B cell (primary cell): ENCODE results near the gene BRSK1. TPM values are rescaled to one million over a fixed set of nuclear protein-coding genes. Genes with fewer than 3 reads are reported as not detected.

Experiments used
- ATAC-seq: fragments of 200-7000 bp; cut with Tn5 transposase; one replicate; pipeline ENCODE4 v1.10.0; 2021; ENCODE audit warnings: low read depth, mild to moderate bottlenecking, moderate number of reproducible peaks, moderate library complexity
- CTCF ChIA-PET: fragments of 350-600 bp; sonication (Branson Sonifier 250); formaldehyde crosslinking; loops from one replicate; lab custom pipeline; 2021; ENCODE audit warnings: antibody characterized with exemption, inconsistent platforms; lab: Charles Lee
- POLR2A ChIA-PET: fragments of 350-600 bp; sonication (Branson Sonifier 250); formaldehyde crosslinking; loops from one replicate; lab custom pipeline; 2021; ENCODE audit warnings: antibody characterized with exemption; lab: Charles Lee
- DNase-seq: peaks from one replicate; pipeline ENCODE4 v3.0.0; 2013
- H2AFZ ChIP-seq: 2 replicates; pipeline ENCODE4 v1.6.1; 2012; ENCODE audit warnings: mild to moderate bottlenecking, low read depth, low read length; ENCODE audit not compliant: insufficient read depth, poor library complexity, severe bottlenecking
- H3K27ac ChIP-seq, 2 donors: 1 replicate in 1 of 2; 2 replicates in 1 of 2; pipeline ENCODE4 v1.5.1; 2012 to 2013; ENCODE audit warnings: low read length in 2 of 2, mild to moderate bottlenecking in 2 of 2, moderate library complexity in 1 of 2
- H3K27me3 ChIP-seq, 4 experiments: fragments of 200-600 bp in 1 of 4; sonication (generic) in 1 of 4; replicated peaks in 1 of 4; 1 replicate in 2 of 4; 2 replicates in 2 of 4; pipeline versions ENCODE4 v1.6.1 to v1.7.0; 2013 to 2016; ENCODE audit warnings: low read length in 3 of 4, mild to moderate bottlenecking in 2 of 4, mixed read lengths in 1 of 4, moderate library complexity in 1 of 4; ENCODE audit not compliant: insufficient read depth in 4 of 4, control insufficient read depth in 3 of 4; ENCODE audit errors: control extremely low read depth in 1 of 4
- H3K36me3 ChIP-seq, 2 experiments: replicated peaks in 1 of 2; 1 replicate in 1 of 2; 2 replicates in 1 of 2; pipeline versions ENCODE4 v1.6.1 to v1.7.1; 2013; ENCODE audit warnings: low read length in 1 of 2; ENCODE audit not compliant: insufficient read depth in 2 of 2, control insufficient read depth in 1 of 2; ENCODE audit errors: control extremely low read depth in 1 of 2, extremely low read depth in 1 of 2
- H3K4me1 ChIP-seq, 2 donors: fragments of 200-600 bp in 1 of 2; sonication (generic) in 1 of 2; 1 replicate in 1 of 2; 2 replicates in 1 of 2; pipeline versions ENCODE4 v1.5.1 to v1.6.1; 2013 to 2017; ENCODE audit warnings: low read length in 2 of 2; ENCODE audit not compliant: control insufficient read depth in 2 of 2, insufficient read depth in 2 of 2
- H3K4me2 ChIP-seq: replicated peaks from 2 replicates; pipeline ENCODE3; 2012; ENCODE audit warnings: mild to moderate bottlenecking, low read depth, low read length; ENCODE audit not compliant: poor library complexity, severe bottlenecking
- H3K4me3 ChIP-seq, 5 experiments: fragments of 200-600 bp in 1 of 5; sonication (generic) in 1 of 5; 1 replicate in 3 of 5; 2 replicates in 2 of 5; pipeline versions ENCODE4 v1.5.1 to v1.7.0; 2011 to 2016; ENCODE audit warnings: low read length in 4 of 5, mild to moderate bottlenecking in 4 of 5, low read depth in 2 of 5, control low read depth in 1 of 5, moderate library complexity in 1 of 5; ENCODE audit not compliant: insufficient read depth in 1 of 5; ENCODE audit errors: control extremely low read depth in 1 of 5, extremely low read depth in 1 of 5
- H3K79me2 ChIP-seq: fragments of 200-600 bp; sonication (generic); one replicate; pipeline ENCODE4 v1.6.0; 2016; ENCODE audit warnings: low read length; ENCODE audit not compliant: control insufficient read depth, insufficient read depth
- H3K9ac ChIP-seq: fragments of 200-600 bp; sonication (generic); 2 replicates; pipeline ENCODE4 v1.6.1; 2017; ENCODE audit warnings: mild to moderate bottlenecking, low read length, moderate library complexity
- H3K9me3 ChIP-seq, 3 donors: one replicate each; pipeline versions ENCODE4 v1.6.1 to v1.7.1; 2013; ENCODE audit warnings: low read length in 2 of 3; ENCODE audit not compliant: control insufficient read depth in 2 of 3, insufficient read depth in 1 of 3; ENCODE audit errors: control extremely low read depth in 1 of 3
- H4K20me1 ChIP-seq: 2 replicates; pipeline ENCODE4 v1.6.0; 2012; ENCODE audit warnings: mild to moderate bottlenecking, low read length; ENCODE audit not compliant: insufficient read depth, control insufficient read depth, poor library complexity, severe bottlenecking
- H3K27ac Mint-ChIP-seq: one replicate; pipeline ENCODE4 v1.8.0; 2021; ENCODE audit warnings: mixed read lengths
- H3K27me3 Mint-ChIP-seq: one replicate; pipeline ENCODE4 v1.8.0; 2021; ENCODE audit warnings: mixed read lengths
- H3K4me1 Mint-ChIP-seq: one replicate; pipeline ENCODE4 v1.8.0; 2021; ENCODE audit warnings: mixed read lengths
- H3K4me3 Mint-ChIP-seq: one replicate; pipeline ENCODE4 v1.8.0; 2021; ENCODE audit warnings: mixed read lengths
- H3K9me3 Mint-ChIP-seq: one replicate; pipeline ENCODE4 v1.8.0; 2022; ENCODE audit warnings: mixed read lengths; ENCODE audit not compliant: insufficient read depth
- EZH2 ChIP-seq: IDR thresholded peaks from 2 replicates; pipeline ENCODE4 v1.6.1; 2012; ENCODE audit warnings: borderline replicate concordance, low read depth, mild to moderate bottlenecking, moderate library complexity, low read length; ENCODE audit not compliant: insufficient read depth, poor library complexity, severe bottlenecking
- WGBS: methylation state at CpG from one replicate; pipeline ENCODE4 v1.1.5; 2013; ENCODE audit warnings: missing lambda C conversion rate; ENCODE audit not compliant: insufficient coverage; 5-methylcytosine and 5-hydroxymethylcytosine counted together
- intact Hi-C: fragments of 100-400 bp; cut with micrococcal nuclease; formaldehyde crosslinking; loops from one replicate; pipeline ENCODE4 v1.10.0; 2022
- polyA plus RNA-seq: library from polyadenylated mRNA; depleted of rRNA; stranded (reverse); fragments of >200 nt; gene quantifications from 2 replicates; pipeline ENCODE4 v1.2.3, GENCODE V29; 2012
- total RNA-seq, 2 donors: library from RNA; stranded (reverse); fragments of 120-200 nt in 1 of 2; gene quantifications; 1 replicate in 1 of 2; 2 replicates in 1 of 2; pipeline versions ENCODE4 v1.2.3 to v1.2.4, GENCODE V29; 2013 to 2022
- TF ChIP-seq, protein P1 (sequence below): fragments of 200-600 bp; IDR thresholded peaks from one replicate; pipeline ENCODE4 v1.8.0; 2022; ENCODE audit warnings: antibody characterized with exemption, mild to moderate bottlenecking

Gene BRSK1
- total and polyA plus RNA-seq, 2 donors (not counting 1 experiment from before 2014, with no cell fraction given) = 0.94 to 1.4 TPM

DNA sequence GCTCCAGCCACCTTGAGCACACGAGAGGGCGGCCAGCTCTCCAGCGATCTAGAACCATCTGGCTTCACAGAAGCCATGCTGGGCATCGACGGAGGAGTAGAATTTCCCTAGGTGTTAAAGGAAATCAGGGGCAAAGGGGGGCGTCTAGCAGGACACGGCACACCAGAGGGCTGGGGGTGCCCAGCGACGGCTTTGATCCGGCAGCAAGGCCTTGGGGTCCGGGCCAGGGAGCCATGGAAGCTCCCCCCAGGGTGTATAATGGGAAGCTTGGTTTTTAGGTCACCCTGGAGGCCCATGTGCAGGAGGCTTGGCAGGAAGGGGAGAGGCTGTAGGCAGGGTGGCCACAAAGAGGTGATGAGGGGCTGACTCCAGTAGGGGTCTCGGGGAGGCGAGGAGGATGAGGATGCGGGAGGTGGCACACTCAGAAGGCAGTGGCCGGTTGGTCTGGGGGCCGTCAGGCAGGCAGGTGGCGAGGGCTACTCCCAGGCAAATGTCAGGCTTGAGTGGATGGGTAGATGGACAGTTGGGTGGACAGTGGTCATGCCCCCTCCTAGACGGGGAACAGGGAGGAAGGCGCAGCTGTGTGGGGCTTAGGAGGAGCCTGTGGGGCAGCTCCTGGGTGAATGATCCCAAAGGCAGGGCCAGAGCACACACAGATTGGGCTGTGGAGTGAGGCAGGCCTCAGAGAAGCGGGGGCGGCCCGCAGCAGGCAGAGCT, 61.5 kb downstream of the BRSK1 start:
- no peak for TF ChIP-seq EZH2
- TF ChIP-seq, protein P1, sequence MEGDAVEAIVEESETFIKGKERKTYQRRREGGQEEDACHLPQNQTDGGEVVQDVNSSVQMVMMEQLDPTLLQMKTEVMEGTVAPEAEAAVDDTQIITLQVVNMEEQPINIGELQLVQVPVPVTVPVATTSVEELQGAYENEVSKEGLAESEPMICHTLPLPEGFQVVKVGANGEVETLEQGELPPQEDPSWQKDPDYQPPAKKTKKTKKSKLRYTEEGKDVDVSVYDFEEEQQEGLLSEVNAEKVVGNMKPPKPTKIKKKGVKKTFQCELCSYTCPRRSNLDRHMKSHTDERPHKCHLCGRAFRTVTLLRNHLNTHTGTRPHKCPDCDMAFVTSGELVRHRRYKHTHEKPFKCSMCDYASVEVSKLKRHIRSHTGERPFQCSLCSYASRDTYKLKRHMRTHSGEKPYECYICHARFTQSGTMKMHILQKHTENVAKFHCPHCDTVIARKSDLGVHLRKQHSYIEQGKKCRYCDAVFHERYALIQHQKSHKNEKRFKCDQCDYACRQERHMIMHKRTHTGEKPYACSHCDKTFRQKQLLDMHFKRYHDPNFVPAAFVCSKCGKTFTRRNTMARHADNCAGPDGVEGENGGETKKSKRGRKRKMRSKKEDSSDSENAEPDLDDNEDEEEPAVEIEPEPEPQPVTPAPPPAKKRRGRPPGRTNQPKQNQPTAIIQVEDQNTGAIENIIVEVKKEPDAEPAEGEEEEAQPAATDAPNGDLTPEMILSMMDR = no peak
- H3K9me3 ChIP-seq = peaks cover 0 to 5% (median 0%) of the 10 kb centered on the region in 3 donors
- ATAC-seq = no peak
- ChIA-PET CTCF (no interaction called here), POLR2A (no interaction called here)
- Mint-ChIP-seq H3K4me1 (peaks cover 10% of the 10 kb centered on the region), H3K4me3 (no peak overlapping the region), H3K27ac (no peak overlapping the region), H3K9me3 (no peaks in the 10 kb centered on the region), H3K27me3 (no peaks in the 10 kb centered on the region)
- H3K36me3 ChIP-seq = peaks cover 0 to 10% of the 10 kb centered on the region in 2 experiments
- H3K9ac ChIP-seq = no peak overlapping the region
- H3K27me3 ChIP-seq = peaks cover 0 to 12% (median 3%) of the 10 kb centered on the region in 4 experiments
- intact Hi-C loops = no loop called here
- H2AFZ ChIP-seq = no peak overlapping the region
- H3K79me2 ChIP-seq = peaks cover 14% of the 10 kb centered on the region
- DNase-seq = no peak
- H4K20me1 ChIP-seq = no peaks in the 10 kb centered on the region
- H3K4me2 ChIP-seq = no peak overlapping the region
- H3K27ac ChIP-seq = no peak overlapping the region
- H3K4me1 ChIP-seq = peaks cover 11 to 14% of the 10 kb centered on the region in 2 donors
- H3K4me3 ChIP-seq = no peak overlapping the region
- WGBS = 94% methylated on average over 22 of the region's 22 CpGs

DNA sequence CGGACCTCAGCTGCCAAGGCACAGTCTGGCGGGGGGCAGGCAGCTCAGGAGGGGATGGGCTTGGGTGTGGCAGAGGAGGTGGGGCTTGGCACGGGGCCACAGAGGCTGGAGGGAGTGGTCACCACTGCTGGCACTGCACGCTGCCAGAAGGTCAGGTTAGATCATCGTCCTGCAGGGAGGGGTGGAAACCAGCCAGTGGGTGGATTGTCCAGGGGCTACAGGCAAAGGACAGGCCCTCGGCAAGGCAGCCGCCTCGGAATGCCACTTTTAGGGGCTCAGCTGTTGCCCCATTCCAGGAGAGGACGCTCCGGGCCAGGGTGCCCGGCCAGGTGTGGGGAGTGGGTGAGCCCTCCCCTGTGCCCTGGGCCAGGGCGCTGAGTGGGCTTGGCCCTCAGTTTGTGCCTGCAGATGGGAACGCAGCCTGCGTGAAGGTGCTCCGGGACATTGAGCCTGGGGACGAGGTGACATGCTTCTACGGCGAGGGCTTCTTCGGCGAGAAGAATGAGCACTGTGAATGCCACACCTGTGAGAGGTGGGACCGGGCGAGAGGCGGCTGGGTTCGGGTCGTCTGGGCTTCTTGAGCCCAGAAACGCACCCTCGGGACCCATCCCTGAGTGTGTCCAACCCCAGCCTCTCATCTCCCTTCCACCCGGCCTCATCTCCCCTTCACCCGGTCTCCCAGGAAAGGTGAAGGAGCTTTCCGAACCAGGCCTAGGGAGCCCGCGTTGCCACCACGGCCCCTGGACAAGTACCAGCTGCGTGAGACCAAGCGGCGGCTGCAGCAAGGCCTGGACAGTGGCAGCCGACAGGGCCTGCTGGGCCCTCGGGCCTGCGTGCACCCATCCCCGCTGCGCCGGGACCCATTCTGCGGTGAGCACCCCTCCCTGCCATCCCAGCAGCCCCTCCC, 62.3 kb downstream of the BRSK1 start:
- H4K20me1 ChIP-seq = no peaks in the 10 kb centered on the region
- no peak overlapping the region for H3K4me2 ChIP-seq
- H3K27ac Mint-ChIP-seq = no peak overlapping the region
- ChIA-PET POLR2A (no interaction called here), CTCF (no interaction called here)
- H3K4me1 Mint-ChIP-seq = peaks cover 3% of the 10 kb centered on the region
- TF ChIP-seq, protein P1 = no peak
- TF ChIP-seq EZH2 = no peak
- no peaks in the 10 kb centered on the region for H3K9me3 ChIP-seq
- WGBS = 96% methylated on average over 43 of the region's 43 CpGs
- H2AFZ ChIP-seq = no peak overlapping the region
- ATAC-seq = no peak
- H3K27me3 ChIP-seq = peaks cover 0 to 11% (median under 1%) of the 10 kb centered on the region in 4 experiments
- H3K36me3 ChIP-seq = peaks cover 0 to 10% of the 10 kb centered on the region in 2 experiments
- intact Hi-C loops = no loop called here
- no peak overlapping the region for H3K4me3 ChIP-seq
- no peak overlapping the region for H3K4me3 Mint-ChIP-seq
- DNase-seq = no peak
- no peaks in the 10 kb centered on the region for H3K9me3 Mint-ChIP-seq
- H3K9ac ChIP-seq = no peak overlapping the region
- no peak overlapping the region for H3K27ac ChIP-seq
- peaks cover 7% of the 10 kb centered on the region for H3K27me3 Mint-ChIP-seq
- peaks cover 6% of the 10 kb centered on the region for H3K79me2 ChIP-seq
- H3K4me1 ChIP-seq = peaks cover 3 to 6% of the 10 kb centered on the region in 2 donors
